Spinal cord (tissue), 10 donors: Measurements from ENCODE around the gene VASH2. TPM values are rescaled to one million over a fixed set of nuclear protein-coding genes. Genes with fewer than 3 reads are reported as not detected.

Experiments used
- DNase-seq, 6 donors: peaks; one replicate each; pipeline versions ENCODE4 v3.0.0 to v3.0.0-alpha.2; 2013 to 2015; ENCODE audit warnings: low spot score in 6 of 6, low read depth in 4 of 6
- H3K27ac ChIP-seq: one replicate; pipeline ENCODE4 v1.5.1; 2013; ENCODE audit warnings: low read depth, low read length, control low read depth
- H3K27me3 ChIP-seq: one replicate; pipeline ENCODE4 v1.6.1; 2013; ENCODE audit warnings: low read length; ENCODE audit not compliant: control insufficient read depth, insufficient read depth
- H3K36me3 ChIP-seq: one replicate; pipeline ENCODE4 v1.6.1; 2013; ENCODE audit warnings: low read length; ENCODE audit not compliant: control insufficient read depth, insufficient read depth
- H3K4me1 ChIP-seq: one replicate; pipeline ENCODE4 v1.6.1; 2013; ENCODE audit warnings: low read length; ENCODE audit not compliant: control insufficient read depth, insufficient read depth
- H3K4me3 ChIP-seq: one replicate; pipeline ENCODE4 v1.5.1; 2013; ENCODE audit warnings: low read depth, low read length, control low read depth
- H3K9me3 ChIP-seq: one replicate; pipeline ENCODE4 v1.6.1; 2013; ENCODE audit warnings: low read length; ENCODE audit not compliant: control insufficient read depth, insufficient read depth
- WGBS: methylation state at CpG from one replicate; pipeline ENCODE4 v1.1.5; 2013; ENCODE audit warnings: missing lambda C conversion rate; ENCODE audit not compliant: insufficient coverage; 5-methylcytosine and 5-hydroxymethylcytosine counted together
- polyA plus RNA-seq, 2 donors: library from polyadenylated mRNA; unstranded; fragments of 120-200 nt; gene quantifications; one replicate each; pipeline ENCODE4 v1.2.1, GENCODE V29; 2013; ENCODE audit not compliant: insufficient read length in 2 of 2
- total RNA-seq, 2 donors: library from RNA; depleted of rRNA in 1 of 2; stranded (reverse); fragments of 120-200 nt in 1 of 2; fragments of >200 nt in 1 of 2; gene quantifications; one replicate each; pipeline versions ENCODE4 v1.2.3 to v1.2.4, GENCODE V29; 2013 to 2014
- donor health status: healthy.

Gene VASH2
- total and polyA plus RNA-seq, 4 donors = 9.0 to 24.7 (median 15.3) TPM

DNA sequence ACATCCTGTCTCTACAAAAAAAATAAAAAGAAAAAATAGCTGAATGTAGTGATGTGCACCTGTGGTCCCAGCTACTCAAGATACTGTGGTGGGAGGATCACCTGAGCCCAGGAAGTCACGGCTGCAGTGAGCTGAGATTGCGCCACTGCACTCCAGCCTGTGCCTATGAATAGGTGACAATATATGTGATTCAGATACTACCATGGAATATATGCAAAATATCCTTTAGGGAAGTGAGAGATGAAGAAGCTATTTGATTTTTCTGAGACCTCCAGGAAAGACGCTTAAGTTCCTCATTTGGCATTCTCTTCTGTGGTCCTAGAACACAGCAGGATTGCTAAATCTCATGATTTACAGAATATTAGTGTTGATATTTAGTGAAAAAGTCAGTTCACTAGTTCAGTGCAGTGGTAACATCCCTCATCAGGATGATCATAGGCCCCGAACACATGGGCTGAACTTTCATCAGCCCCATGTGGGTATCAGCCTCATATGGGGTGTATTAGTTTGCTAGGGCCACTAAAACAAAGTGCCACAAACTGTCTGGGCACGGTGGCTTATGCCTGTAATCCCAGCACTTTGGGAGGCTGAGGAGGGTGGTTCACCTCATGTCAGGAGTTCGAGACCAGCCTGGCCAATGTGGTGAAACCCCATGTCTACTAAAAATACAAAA is 6.0 kb upstream of the VASH2 start:
- Histone ChIP-seq H3K36me3 (no peaks in the 10 kb centered on the region), H3K9me3 (peaks cover 9% of the 10 kb centered on the region), H3K27me3 (no peaks in the 10 kb centered on the region), H3K4me1 (no peaks in the 10 kb centered on the region), H3K27ac (no peak overlapping the region), H3K4me3 (no peak overlapping the region)
- no peak for DNase-seq
- 83% methylated on average over 2 of the region's 6 CpGs for WGBS

GRCh38 chr1:212945056-212945455 is 5.3 kb upstream of the VASH2 start:
- H3K36me3 ChIP-seq = no peaks in the 10 kb centered on the region
- WGBS = no CpG with 5 or more reads among the region's 2 CpGs

DNA sequence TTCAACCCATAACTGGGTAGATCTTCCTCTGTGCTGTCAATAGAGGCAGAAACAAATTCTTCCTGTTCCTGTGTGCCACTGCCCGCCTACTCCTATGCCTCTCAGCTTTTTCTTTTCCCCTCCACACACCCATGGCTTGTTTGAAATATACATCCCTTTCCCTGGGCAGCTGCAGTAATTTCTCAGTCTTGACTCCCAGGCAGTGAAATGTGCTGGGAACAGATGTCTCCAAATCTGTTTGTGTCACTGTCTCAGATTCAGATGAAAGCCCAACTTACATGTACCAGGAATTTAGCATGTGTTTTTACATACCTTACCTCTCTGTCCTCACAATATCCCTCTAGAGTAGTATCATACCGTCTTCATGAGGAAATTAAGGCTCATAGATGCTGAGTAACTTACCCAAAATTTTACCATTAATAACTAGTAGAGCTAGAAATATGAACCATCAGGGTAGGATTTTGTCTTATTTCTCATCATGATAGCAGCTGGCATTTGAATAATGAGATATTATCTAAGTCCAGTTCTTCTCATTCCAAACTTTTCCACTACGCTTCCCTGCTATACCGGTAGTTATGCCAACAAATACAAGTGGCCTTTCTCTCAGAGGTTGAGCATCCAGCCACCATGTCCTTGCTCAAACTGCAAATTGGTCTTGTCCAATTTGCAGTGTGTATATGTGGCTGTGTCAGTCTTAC is 4.7 kb upstream of the VASH2 start:
- H3K27ac ChIP-seq = no peak overlapping the region
- H3K4me1 ChIP-seq = peaks cover 7% of the 10 kb centered on the region
- DNase-seq = peak in 1 of 6 donors; percentile 22
- H3K9me3 ChIP-seq = peaks cover 2% of the 10 kb centered on the region
- 100% methylated on average over 1 of the region's 4 CpGs for WGBS
- no peaks in the 10 kb centered on the region for H3K36me3 ChIP-seq
- peaks cover 2% of the 10 kb centered on the region for H3K27me3 ChIP-seq
- H3K4me3 ChIP-seq = no peak overlapping the region

More at GRCh38 chr1:212945056-212945455, 5.3 kb upstream of the VASH2 start:
- no peak for DNase-seq
- Histone ChIP-seq H3K27ac (no peak overlapping the region), H3K4me1 (peaks cover 4% of the 10 kb centered on the region), H3K4me3 (no peak overlapping the region), H3K9me3 (peaks cover 6% of the 10 kb centered on the region), H3K27me3 (peaks cover 2% of the 10 kb centered on the region)

GRCh38 chr1:212946872-212947271 is 3.5 kb upstream of the VASH2 start:
- peaks cover 16% of the 10 kb centered on the region for H3K4me1 ChIP-seq
- H3K36me3 ChIP-seq = no peaks in the 10 kb centered on the region
- H3K9me3 ChIP-seq = no peaks in the 10 kb centered on the region
- no peak overlapping the region for H3K27ac ChIP-seq
- peaks cover 5% of the 10 kb centered on the region for H3K27me3 ChIP-seq
- no peak for DNase-seq
- H3K4me3 ChIP-seq = no peak overlapping the region

DNA sequence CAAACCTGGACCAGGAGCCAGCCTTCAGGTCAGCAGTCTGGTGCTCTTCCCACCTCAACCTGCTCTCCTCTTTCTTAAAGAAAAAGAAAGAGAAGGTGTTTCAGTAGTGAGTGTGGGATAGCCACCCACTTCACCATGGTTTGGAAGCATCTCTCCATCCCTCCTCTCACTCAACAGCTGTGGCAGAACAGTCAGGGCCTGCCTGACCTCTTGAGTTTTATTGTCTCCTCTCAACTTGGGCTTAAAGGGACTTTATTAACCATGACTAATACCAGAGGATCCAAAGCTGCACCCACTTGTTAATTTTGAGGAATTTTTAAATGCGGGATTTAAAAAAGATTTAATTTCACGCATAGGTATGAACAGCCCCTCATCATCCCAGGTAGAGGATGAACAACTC is 570 bp upstream of the VASH2 start:
- no peaks in the 10 kb centered on the region for H3K9me3 ChIP-seq
- H3K4me3 ChIP-seq = peak overlapping the region; percentile 81
- 0% methylated on average over 1 of the region's 2 CpGs for WGBS
- H3K4me1 ChIP-seq = peaks cover 20% of the 10 kb centered on the region
- H3K36me3 ChIP-seq = peaks cover 4% of the 10 kb centered on the region
- H3K27ac ChIP-seq = no peak overlapping the region
- peaks cover 5% of the 10 kb centered on the region for H3K27me3 ChIP-seq
- DNase-seq = no peak

- peak overlapping the region; percentile 82 for H3K27ac ChIP-seq
- peaks cover 5% of the 10 kb centered on the region for H3K27me3 ChIP-seq
- H3K4me3 ChIP-seq = peak overlapping the region; percentile 81
- H3K36me3 ChIP-seq = peaks cover 4% of the 10 kb centered on the region
- DNase-seq = peak in 2 of 6 donors; percentile 8 to 61
- H3K4me1 ChIP-seq = peaks cover 20% of the 10 kb centered on the region
- H3K9me3 ChIP-seq = no peaks in the 10 kb centered on the region
- WGBS = 1% methylated on average over 67 of the region's 72 CpGs
Measured at GRCh38 chr1:212951126-212951946, 995 bp downstream of the VASH2 start.

- peak in 2 of 6 donors; percentile 32 to 46 for DNase-seq
- H3K27ac ChIP-seq = no peak overlapping the region
- peaks cover 5% of the 10 kb centered on the region for H3K27me3 ChIP-seq
- peak overlapping the region; percentile 81 for H3K4me3 ChIP-seq
- peaks cover 4% of the 10 kb centered on the region for H3K36me3 ChIP-seq
- peaks cover 20% of the 10 kb centered on the region for H3K4me1 ChIP-seq
- no peaks in the 10 kb centered on the region for H3K9me3 ChIP-seq
- 16% methylated on average over 2 of the region's 4 CpGs for WGBS
Measured at GRCh38 chr1:212951947-212952640, 1.8 kb downstream of the VASH2 start.

- Histone ChIP-seq H3K36me3 (peaks cover 6% of the 10 kb centered on the region), H3K27me3 (peaks cover 5% of the 10 kb centered on the region), H3K4me1 (peaks cover 20% of the 10 kb centered on the region), H3K9me3 (no peaks in the 10 kb centered on the region), H3K4me3 (no peak overlapping the region), H3K27ac (no peak overlapping the region)
- WGBS = 55% methylated on average over 8 of the region's 8 CpGs
- peak in 1 of 6 donors; percentile 22 for DNase-seq
Measured at GRCh38 chr1:212952641-212952976, 2.3 kb downstream of the VASH2 start.

GRCh38 chr1:212953321-212953720 is 3.0 kb downstream of the VASH2 start:
- Histone ChIP-seq H3K4me3 (no peak overlapping the region), H3K9me3 (no peaks in the 10 kb centered on the region), H3K27ac (no peak overlapping the region), H3K27me3 (peaks cover 5% of the 10 kb centered on the region), H3K36me3 (peaks cover 10% of the 10 kb centered on the region), H3K4me1 (peaks cover 20% of the 10 kb centered on the region)
- DNase-seq = no peak
- 40% methylated on average over 1 of the region's 3 CpGs for WGBS
